GM13977 (cell line): ENCODE measurements around the gene PCBP3.

Source experiments
- DNase-seq: peaks from one replicate; pipeline ENCODE4 v3.0.0; 2012; ENCODE audit warnings: low spot score
- in situ Hi-C: fragments of 300-500 bp; cut with MboI; formaldehyde crosslinking; loops from one replicate; pipeline ENCODE4 v1.12.0; 2022; ENCODE audit warnings: low sequenced_read_pairs, low pct_unique_long_range_greater_than_20kb, mixed read lengths, inconsistent platforms; ENCODE audit not compliant: unreplicated experiment
- TF ChIP-seq, protein P1 (sequence below): IDR thresholded peaks from 2 replicates; pipeline ENCODE4 v1.5.1; 2012; ENCODE audit warnings: mild to moderate bottlenecking, control low read depth; ENCODE audit not compliant: insufficient read depth; ENCODE audit errors: extremely low read depth, missing control alignments

The PCBP3 gene

DNA sequence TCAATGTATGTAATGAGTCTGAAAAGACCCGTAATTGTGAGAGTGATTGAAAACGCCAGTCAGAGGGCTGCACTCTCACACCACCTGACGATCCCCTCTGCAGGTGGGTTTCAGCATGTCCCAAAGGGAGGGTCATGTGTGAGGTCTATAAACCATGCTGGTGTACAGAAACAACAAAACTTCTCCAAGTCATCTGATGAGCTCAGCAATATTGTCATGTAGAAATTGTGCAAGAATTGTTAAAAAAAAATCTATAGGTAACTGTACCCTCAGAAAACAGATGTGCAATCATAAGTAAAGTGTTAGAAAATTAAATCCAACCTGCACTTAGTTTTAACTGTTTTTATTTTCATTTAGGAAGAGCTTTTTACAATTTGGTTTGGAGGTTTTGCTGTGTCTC is 152.5 kb downstream of the PCBP3 start:
- TF ChIP-seq, protein P1, sequence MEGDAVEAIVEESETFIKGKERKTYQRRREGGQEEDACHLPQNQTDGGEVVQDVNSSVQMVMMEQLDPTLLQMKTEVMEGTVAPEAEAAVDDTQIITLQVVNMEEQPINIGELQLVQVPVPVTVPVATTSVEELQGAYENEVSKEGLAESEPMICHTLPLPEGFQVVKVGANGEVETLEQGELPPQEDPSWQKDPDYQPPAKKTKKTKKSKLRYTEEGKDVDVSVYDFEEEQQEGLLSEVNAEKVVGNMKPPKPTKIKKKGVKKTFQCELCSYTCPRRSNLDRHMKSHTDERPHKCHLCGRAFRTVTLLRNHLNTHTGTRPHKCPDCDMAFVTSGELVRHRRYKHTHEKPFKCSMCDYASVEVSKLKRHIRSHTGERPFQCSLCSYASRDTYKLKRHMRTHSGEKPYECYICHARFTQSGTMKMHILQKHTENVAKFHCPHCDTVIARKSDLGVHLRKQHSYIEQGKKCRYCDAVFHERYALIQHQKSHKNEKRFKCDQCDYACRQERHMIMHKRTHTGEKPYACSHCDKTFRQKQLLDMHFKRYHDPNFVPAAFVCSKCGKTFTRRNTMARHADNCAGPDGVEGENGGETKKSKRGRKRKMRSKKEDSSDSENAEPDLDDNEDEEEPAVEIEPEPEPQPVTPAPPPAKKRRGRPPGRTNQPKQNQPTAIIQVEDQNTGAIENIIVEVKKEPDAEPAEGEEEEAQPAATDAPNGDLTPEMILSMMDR, result no peak
- in situ Hi-C loops, result no loop called here
- no peak for DNase-seq

DNA sequence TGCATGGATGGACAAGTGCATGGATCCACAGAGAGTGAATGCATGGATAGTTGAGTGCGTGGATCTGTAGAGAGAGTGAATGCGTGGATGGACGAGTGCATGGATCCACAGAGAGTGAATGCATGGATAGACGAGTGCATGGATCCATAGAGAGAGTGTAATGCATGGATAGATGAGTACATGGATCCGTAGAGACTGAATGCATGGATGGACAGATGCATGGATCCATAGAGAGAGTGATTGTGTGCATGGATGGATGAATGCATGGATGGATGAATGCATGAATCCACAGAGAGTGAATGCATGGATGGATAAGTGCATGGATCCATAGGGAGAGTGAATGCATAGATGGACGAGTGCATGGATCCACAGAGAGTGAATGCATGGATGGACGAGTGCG is 153.8 kb downstream of the PCBP3 start:
- no peak for DNase-seq
- TF ChIP-seq, protein P1, result no peak
- in situ Hi-C loops, result no loop called here

DNA sequence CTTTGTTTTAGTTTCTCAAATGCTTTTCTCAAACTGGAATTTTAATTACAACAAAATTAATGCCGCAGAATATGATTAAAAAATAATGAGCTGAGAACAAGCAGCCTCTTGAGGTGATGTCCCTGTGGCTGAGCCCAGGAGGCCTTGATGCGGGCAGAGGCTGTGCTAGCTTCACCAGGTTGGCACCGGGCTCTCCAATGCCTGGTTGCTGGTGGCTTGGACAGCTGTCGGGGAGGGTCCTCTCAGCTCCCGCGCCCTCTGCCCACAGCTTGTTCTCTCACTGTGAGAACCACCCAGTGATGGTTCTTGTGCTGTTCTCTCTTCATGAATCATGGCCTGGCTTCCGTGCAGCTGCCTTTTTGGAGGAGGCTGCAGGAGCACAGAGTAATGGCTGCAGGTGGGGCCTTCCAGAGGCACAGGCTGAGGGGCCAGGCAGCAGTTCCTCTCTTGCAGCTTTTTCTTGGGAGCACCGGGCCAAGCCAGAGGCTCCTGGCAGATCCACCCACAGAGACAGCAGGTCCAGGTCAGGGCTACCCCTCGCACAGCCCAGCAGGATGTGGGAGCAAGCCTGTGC is 156.3 kb downstream of the PCBP3 start:
- in situ Hi-C loops, result no loop called here
- TF ChIP-seq, protein P1, result no peak
- DNase-seq, result no peak

DNA sequence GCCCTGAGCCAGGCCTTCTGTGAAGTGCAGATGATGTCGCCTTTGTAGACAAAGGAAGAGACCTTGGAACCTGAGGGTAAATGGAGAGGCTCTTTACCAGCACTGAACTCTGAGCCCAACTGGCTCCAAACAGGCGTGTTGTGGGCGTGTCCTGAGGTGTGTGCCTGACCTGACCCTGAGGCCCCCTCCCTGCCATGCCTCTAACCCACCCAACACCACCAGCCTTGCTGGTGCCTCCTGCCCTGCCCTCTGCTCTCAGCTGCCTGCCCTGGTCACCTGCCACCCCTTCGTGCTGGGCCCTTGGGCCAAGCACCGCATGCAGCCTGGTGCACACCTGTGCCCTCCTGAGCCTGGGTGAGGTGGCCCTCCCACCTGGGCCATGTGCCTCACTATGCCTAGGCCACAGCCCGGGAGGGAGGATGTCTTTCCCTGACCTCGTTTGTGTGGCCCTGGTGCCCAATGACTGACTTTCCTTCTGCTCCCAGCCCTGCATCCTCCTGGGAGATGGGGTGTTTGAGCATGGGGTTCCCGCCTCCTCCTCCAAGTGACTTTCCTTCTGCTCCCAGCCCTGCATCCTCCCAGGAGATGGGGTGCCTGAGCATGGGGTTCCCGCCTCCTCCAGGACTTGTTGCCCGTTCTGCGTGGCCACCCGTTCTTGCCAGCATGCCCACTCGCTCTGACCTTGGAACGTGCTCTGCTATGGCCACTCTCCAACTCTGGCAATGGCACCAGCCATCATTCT is 157.0 kb downstream of the PCBP3 start:
- TF ChIP-seq, protein P1, result no peak
- DNase-seq, result no peak
- in situ Hi-C loops, result no loop called here

DNA sequence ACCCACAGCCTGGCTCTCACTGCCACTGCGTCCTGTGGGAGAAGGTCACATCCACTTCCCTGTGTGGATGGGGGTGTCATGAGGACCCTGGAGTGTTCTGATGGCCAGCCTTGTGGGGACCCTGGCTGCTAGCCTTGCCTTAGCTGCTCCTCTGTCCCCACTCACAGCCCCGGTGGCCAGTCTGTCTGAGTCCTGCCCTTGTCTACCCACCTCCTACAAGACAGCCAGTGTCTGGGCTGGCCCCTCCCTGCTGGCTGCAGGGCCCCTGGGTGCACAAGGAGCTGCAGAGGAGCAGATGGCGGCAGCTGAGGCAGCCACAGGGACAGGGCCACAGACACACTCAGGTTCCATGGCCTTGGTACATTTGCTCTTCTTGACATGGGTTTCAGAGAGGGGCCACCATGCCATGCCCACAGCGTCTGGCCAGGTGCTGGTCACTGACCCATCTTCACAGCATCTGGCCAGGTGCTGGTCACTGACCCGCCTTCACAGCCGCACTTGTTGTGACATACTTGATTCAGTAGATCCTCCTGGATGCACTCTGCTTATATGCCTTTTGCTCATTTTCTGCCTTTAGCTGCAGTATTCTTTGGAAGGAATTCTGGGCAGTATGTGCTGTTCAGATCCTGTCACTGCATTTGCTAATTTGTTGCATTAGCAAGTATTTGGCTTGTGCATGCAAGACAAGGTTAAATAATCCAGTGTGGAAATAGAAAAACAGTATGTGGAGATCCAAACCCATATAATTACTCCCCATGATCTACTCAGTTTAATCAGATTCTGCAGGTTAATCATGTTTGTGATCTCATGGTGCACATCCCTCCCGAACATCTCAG is 157.8 kb downstream of the PCBP3 start:
- in situ Hi-C loops, result no loop called here
- TF ChIP-seq, protein P1, result no peak
- DNase-seq, result no peak

DNA sequence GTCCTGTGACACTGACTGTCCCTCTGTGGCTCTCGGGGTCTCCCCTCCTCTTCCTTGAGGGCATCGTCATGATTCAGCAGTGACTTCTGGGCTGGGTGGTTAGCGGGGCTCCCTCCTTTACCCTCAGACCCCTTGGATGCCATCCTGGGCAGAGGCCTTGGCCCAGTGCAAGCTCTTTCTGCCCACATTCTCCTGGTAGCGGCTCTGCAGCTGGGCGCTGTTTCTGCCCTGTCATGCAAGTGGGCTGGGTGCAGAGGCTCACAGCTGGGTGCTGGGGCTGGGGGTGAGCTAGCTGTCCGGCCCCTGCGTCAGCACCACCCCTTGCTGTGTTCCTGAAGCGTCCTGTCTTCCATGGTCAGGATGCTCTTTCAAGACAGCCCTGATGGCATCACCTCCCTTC is 158.5 kb downstream of the PCBP3 start:
- TF ChIP-seq, protein P1, result no peak
- no peak for DNase-seq
- in situ Hi-C loops, result no loop called here
